GM23338 (cell line): ENCODE results near the gene FAM114A2. TPM values are rescaled to one million over a fixed set of nuclear protein-coding genes. Genes with fewer than 3 reads are reported as not detected.

Experiments
- ATAC-seq: fragments of 200-7000 bp; cut with Tn5 transposase; 3 replicates; pipeline ENCODE4 v1.9.1; 2020
- DNase-seq: peaks from one replicate; pipeline ENCODE4 v3.0.0-alpha.2; 2015; ENCODE audit warnings: low spot score
- H2AFZ ChIP-seq: fragments of 200-600 bp; sonication (generic); 2 replicates; pipeline ENCODE4 v1.8.0; 2016; ENCODE audit warnings: antibody characterized with exemption, mild to moderate bottlenecking, moderate library complexity
- H3F3A ChIP-seq: fragments of 200-600 bp; sonication (generic); replicated peaks from 2 replicates; pipeline ENCODE4 v1.8.0; 2017; ENCODE audit warnings: antibody characterized with exemption, mixed run types, low read depth
- H3K27ac ChIP-seq: fragments of 200-600 bp; sonication (generic); 2 replicates; pipeline ENCODE4 v1.6.1; 2016; ENCODE audit warnings: low read depth
- H3K27me3 ChIP-seq: fragments of 200-600 bp; sonication (generic); 2 replicates; pipeline ENCODE4 v1.8.0; 2016; ENCODE audit warnings: mild to moderate bottlenecking, mixed run types, moderate library complexity; ENCODE audit not compliant: insufficient read depth
- H3K36me3 ChIP-seq: fragments of 200-600 bp; sonication (generic); 2 replicates; pipeline ENCODE4 v1.8.0; 2016; ENCODE audit warnings: mild to moderate bottlenecking; ENCODE audit not compliant: insufficient read depth
- H3K4me1 ChIP-seq: fragments of 200-600 bp; sonication (generic); 2 replicates; pipeline ENCODE4 v1.8.0; 2016; ENCODE audit warnings: mild to moderate bottlenecking, moderate library complexity; ENCODE audit not compliant: insufficient read depth
- H3K4me2 ChIP-seq: fragments of 200-600 bp; sonication (generic); 2 replicates; pipeline ENCODE4 v1.7.1; 2017; ENCODE audit warnings: mixed run types
- H3K4me3 ChIP-seq: fragments of 200-600 bp; sonication (generic); 2 replicates; pipeline ENCODE4 v1.6.1; 2016; ENCODE audit warnings: mixed run types
- H3K79me2 ChIP-seq: fragments of 200-600 bp; sonication (generic); replicated peaks from 2 replicates; pipeline ENCODE4 v1.8.0; 2017; ENCODE audit warnings: mild to moderate bottlenecking; ENCODE audit not compliant: insufficient read depth
- H3K9me2 ChIP-seq: fragments of 200-600 bp; sonication (generic); 2 replicates; pipeline ENCODE4 v1.8.0; 2017; ENCODE audit not compliant: insufficient read depth
- H4K20me1 ChIP-seq: fragments of 200-600 bp; sonication (generic); replicated peaks from 2 replicates; pipeline ENCODE4 v1.8.0; 2017; ENCODE audit warnings: mild to moderate bottlenecking; ENCODE audit not compliant: insufficient read depth
- H3K27ac Mint-ChIP-seq: 2 replicates; pipeline ENCODE4 v1.8.0; 2020; ENCODE audit warnings: inconsistent platforms, mild to moderate bottlenecking, moderate library complexity, mixed read lengths
- H3K27me3 Mint-ChIP-seq: 3 replicates; pipeline ENCODE4 v1.8.0; 2022; ENCODE audit warnings: low read depth, mild to moderate bottlenecking, moderate library complexity, mixed read lengths, inconsistent platforms; ENCODE audit not compliant: insufficient read depth, poor library complexity
- H3K36me3 Mint-ChIP-seq: 3 replicates; pipeline ENCODE4 v1.8.0; 2021; ENCODE audit warnings: low read depth, mild to moderate bottlenecking, inconsistent platforms, moderate library complexity, mixed read lengths
- H3K4me1 Mint-ChIP-seq: 3 replicates; pipeline ENCODE4 v1.8.0; 2020; ENCODE audit warnings: mild to moderate bottlenecking, inconsistent platforms, mixed read lengths
- H3K4me3 Mint-ChIP-seq: 3 replicates; pipeline ENCODE4 v1.8.0; 2021; ENCODE audit warnings: moderate library complexity, mild to moderate bottlenecking, inconsistent platforms, mixed read lengths
- H3K9me3 Mint-ChIP-seq: 3 replicates; pipeline ENCODE4 v1.8.0; 2020; ENCODE audit warnings: moderate library complexity, mild to moderate bottlenecking, inconsistent platforms, mixed read lengths
- CREB1 ChIP-seq: fragments of 250-450 bp; sonication (Bioruptor Pico); IDR thresholded peaks from 2 replicates; pipeline ENCODE4 v1.5.0; 2020; ENCODE audit warnings: low read depth, mild to moderate bottlenecking, moderate library complexity
- EZH2 ChIP-seq: fragments of 200-600 bp; sonication (generic); IDR thresholded peaks from one replicate; pipeline ENCODE4 v1.8.0; 2017; ENCODE audit warnings: antibody characterized with exemption, mild to moderate bottlenecking, low read depth; ENCODE audit not compliant: unreplicated experiment
- EZH2phosphoT487 ChIP-seq: fragments of 200-600 bp; sonication (generic); IDR thresholded peaks from one replicate; pipeline ENCODE4 v1.8.1; 2018; ENCODE audit warnings: antibody characterized with exemption; ENCODE audit not compliant: unreplicated experiment
- JUNB ChIP-seq: IDR thresholded peaks from one replicate; pipeline ENCODE4 v1.6.1; 2016; ENCODE audit warnings: antibody characterized with exemption; ENCODE audit not compliant: unreplicated experiment
- NANOG ChIP-seq: IDR thresholded peaks from 2 replicates; pipeline ENCODE4 v1.6.1; 2016; ENCODE audit warnings: antibody characterized with exemption, borderline replicate concordance
- POLR2AphosphoS5 ChIP-seq: IDR thresholded peaks from 2 replicates; pipeline ENCODE4 v1.6.1; 2016; ENCODE audit warnings: antibody characterized with exemption, low read depth
- STAT1 ChIP-seq: IDR thresholded peaks from one replicate; pipeline ENCODE4 v1.6.1; 2016; ENCODE audit warnings: antibody characterized with exemption; ENCODE audit not compliant: unreplicated experiment
- ZNF114 ChIP-seq: fragments of 250-450 bp; sonication (Bioruptor Pico); IDR thresholded peaks from 2 replicates; pipeline ENCODE4 v1.5.0; 2020; ENCODE audit warnings: mild to moderate bottlenecking, moderate library complexity
- ZNF331 ChIP-seq: fragments of 250-450 bp; sonication (Bioruptor Pico); IDR thresholded peaks from 2 replicates; pipeline ENCODE4 v1.5.0; 2020; ENCODE audit warnings: low read depth, mild to moderate bottlenecking, moderate library complexity
- polyA plus RNA-seq: library from polyadenylated mRNA; unstranded; fragments of >200 nt; fragmentation: Nextera tagmentation; extraction: Ambion mirVana; gene quantifications from 2 replicates; pipeline ENCODE4 v1.2.1, GENCODE V29; 2016
- total RNA-seq: library from RNA; depleted of rRNA; stranded (reverse); fragments of >200 nt; shearing (Covaris generic); gene quantifications from 2 replicates; pipeline ENCODE4 v1.2.3, GENCODE V29; 2014
- TF ChIP-seq, protein P1 (sequence below): fragments of 250-450 bp; sonication (Bioruptor Pico); IDR thresholded peaks from 2 replicates; pipeline ENCODE4 v1.5.0; 2020; ENCODE audit warnings: mild to moderate bottlenecking, moderate library complexity
- TF ChIP-seq, protein P2 (sequence below): IDR thresholded peaks from one replicate; pipeline ENCODE4 v1.6.1; 2018; ENCODE audit warnings: antibody characterized with exemption; ENCODE audit not compliant: unreplicated experiment
- TF ChIP-seq, protein P3 (sequence below), 2 experiments: fragments of 200-600 bp in 1 of 2; sonication (generic) in 1 of 2; conservative IDR thresholded peaks; 2 replicates each; pipeline versions ENCODE4 v1.5.1 to v1.6.1; 2016 to 2017; ENCODE audit warnings: antibody characterized with exemption in 2 of 2, low read depth in 2 of 2, mild to moderate bottlenecking in 2 of 2, moderate library complexity in 1 of 2
- TF ChIP-seq, protein P4 (sequence below): IDR thresholded peaks from 2 replicates; pipeline ENCODE4 v1.6.1; 2016; ENCODE audit warnings: antibody characterized with exemption

FAM114A2 gene
- total and polyA plus RNA-seq, 2 experiments from 2014 or later = 4.9 to 5.8 TPM

DNA sequence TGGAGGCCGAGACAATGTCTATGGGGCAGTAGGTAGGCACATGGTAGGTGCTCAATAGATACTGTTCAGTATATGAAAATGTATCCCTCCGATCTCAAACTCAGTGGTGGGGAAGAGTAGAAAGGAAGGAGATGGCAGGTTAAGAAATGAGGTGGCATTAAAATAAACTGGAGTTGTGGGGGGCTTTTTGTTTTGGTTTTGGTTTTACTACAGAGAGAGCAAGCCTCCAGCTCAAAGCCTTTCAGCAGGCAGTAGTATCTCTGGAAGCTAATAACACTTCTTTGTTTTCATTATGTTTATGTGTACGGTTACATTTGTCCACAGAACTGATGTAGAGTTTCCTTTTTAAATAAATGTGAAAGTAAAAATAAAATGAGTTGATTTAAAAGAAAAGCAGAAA lies 8.6 kb upstream of the FAM114A2 start:
- no peaks in the 10 kb centered on the region for H3K27me3 ChIP-seq
- no peak overlapping the region for H3K4me3 Mint-ChIP-seq
- H3F3A ChIP-seq = no peaks in the 10 kb centered on the region
- H3K36me3 Mint-ChIP-seq = no peaks in the 10 kb centered on the region
- no peak for ATAC-seq
- no peak overlapping the region for H3K27ac ChIP-seq
- TF ChIP-seq, protein P1, sequence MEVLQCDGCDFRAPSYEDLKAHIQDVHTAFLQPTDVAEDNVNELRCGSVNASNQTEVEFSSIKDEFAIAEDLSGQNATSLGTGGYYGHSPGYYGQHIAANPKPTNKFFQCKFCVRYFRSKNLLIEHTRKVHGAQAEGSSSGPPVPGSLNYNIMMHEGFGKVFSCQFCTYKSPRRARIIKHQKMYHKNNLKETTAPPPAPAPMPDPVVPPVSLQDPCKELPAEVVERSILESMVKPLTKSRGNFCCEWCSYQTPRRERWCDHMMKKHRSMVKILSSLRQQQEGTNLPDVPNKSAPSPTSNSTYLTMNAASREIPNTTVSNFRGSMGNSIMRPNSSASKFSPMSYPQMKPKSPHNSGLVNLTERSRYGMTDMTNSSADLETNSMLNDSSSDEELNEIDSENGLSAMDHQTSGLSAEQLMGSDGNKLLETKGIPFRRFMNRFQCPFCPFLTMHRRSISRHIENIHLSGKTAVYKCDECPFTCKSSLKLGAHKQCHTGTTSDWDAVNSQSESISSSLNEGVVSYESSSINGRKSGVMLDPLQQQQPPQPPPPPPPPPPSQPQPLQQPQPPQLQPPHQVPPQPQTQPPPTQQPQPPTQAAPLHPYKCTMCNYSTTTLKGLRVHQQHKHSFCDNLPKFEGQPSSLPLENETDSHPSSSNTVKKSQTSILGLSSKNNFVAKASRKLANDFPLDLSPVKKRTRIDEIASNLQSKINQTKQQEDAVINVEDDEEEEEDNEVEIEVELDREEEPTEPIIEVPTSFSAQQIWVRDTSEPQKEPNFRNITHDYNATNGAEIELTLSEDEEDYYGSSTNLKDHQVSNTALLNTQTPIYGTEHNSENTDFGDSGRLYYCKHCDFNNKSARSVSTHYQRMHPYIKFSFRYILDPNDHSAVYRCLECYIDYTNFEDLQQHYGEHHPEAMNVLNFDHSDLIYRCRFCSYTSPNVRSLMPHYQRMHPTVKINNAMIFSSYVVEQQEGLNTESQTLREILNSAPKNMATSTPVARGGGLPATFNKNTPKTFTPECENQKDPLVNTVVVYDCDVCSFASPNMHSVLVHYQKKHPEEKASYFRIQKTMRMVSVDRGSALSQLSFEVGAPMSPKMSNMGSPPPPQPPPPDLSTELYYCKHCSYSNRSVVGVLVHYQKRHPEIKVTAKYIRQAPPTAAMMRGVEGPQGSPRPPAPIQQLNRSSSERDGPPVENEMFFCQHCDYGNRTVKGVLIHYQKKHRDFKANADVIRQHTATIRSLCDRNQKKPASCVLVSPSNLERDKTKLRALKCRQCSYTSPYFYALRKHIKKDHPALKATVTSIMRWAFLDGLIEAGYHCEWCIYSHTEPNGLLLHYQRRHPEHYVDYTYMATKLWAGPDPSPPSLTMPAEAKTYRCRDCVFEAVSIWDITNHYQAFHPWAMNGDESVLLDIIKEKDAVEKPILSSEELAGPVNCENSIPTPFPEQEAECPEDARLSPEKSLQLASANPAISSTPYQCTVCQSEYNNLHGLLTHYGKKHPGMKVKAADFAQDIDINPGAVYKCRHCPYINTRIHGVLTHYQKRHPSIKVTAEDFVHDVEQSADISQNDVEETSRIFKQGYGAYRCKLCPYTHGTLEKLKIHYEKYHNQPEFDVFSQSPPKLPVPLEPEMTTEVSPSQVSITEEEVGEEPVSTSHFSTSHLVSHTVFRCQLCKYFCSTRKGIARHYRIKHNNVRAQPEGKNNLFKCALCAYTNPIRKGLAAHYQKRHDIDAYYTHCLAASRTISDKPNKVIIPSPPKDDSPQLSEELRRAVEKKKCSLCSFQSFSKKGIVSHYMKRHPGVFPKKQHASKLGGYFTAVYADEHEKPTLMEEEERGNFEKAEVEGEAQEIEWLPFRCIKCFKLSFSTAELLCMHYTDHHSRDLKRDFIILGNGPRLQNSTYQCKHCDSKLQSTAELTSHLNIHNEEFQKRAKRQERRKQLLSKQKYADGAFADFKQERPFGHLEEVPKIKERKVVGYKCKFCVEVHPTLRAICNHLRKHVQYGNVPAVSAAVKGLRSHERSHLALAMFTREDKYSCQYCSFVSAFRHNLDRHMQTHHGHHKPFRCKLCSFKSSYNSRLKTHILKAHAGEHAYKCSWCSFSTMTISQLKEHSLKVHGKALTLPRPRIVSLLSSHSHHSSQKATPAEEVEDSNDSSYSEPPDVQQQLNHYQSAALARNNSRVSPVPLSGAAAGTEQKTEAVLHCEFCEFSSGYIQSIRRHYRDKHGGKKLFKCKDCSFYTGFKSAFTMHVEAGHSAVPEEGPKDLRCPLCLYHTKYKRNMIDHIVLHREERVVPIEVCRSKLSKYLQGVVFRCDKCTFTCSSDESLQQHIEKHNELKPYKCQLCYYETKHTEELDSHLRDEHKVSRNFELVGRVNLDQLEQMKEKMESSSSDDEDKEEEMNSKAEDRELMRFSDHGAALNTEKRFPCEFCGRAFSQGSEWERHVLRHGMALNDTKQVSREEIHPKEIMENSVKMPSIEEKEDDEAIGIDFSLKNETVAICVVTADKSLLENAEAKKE (CRISPR knock-in tag) = no peak
- TF ChIP-seq, protein P2, sequence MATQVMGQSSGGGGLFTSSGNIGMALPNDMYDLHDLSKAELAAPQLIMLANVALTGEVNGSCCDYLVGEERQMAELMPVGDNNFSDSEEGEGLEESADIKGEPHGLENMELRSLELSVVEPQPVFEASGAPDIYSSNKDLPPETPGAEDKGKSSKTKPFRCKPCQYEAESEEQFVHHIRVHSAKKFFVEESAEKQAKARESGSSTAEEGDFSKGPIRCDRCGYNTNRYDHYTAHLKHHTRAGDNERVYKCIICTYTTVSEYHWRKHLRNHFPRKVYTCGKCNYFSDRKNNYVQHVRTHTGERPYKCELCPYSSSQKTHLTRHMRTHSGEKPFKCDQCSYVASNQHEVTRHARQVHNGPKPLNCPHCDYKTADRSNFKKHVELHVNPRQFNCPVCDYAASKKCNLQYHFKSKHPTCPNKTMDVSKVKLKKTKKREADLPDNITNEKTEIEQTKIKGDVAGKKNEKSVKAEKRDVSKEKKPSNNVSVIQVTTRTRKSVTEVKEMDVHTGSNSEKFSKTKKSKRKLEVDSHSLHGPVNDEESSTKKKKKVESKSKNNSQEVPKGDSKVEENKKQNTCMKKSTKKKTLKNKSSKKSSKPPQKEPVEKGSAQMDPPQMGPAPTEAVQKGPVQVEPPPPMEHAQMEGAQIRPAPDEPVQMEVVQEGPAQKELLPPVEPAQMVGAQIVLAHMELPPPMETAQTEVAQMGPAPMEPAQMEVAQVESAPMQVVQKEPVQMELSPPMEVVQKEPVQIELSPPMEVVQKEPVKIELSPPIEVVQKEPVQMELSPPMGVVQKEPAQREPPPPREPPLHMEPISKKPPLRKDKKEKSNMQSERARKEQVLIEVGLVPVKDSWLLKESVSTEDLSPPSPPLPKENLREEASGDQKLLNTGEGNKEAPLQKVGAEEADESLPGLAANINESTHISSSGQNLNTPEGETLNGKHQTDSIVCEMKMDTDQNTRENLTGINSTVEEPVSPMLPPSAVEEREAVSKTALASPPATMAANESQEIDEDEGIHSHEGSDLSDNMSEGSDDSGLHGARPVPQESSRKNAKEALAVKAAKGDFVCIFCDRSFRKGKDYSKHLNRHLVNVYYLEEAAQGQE = no peak
- TF ChIP-seq POLR2AphosphoS5 (no peak), NANOG (no peak), ZNF331 (CRISPR knock-in tag) (no peak), CREB1 (CRISPR knock-in tag) (no peak), JUNB (no peak), ZNF114 (CRISPR knock-in tag) (no peak), EZH2 (no peak), EZH2phosphoT487 (no peak), STAT1 (no peak)
- TF ChIP-seq, protein P3, sequence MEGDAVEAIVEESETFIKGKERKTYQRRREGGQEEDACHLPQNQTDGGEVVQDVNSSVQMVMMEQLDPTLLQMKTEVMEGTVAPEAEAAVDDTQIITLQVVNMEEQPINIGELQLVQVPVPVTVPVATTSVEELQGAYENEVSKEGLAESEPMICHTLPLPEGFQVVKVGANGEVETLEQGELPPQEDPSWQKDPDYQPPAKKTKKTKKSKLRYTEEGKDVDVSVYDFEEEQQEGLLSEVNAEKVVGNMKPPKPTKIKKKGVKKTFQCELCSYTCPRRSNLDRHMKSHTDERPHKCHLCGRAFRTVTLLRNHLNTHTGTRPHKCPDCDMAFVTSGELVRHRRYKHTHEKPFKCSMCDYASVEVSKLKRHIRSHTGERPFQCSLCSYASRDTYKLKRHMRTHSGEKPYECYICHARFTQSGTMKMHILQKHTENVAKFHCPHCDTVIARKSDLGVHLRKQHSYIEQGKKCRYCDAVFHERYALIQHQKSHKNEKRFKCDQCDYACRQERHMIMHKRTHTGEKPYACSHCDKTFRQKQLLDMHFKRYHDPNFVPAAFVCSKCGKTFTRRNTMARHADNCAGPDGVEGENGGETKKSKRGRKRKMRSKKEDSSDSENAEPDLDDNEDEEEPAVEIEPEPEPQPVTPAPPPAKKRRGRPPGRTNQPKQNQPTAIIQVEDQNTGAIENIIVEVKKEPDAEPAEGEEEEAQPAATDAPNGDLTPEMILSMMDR (conservative IDR thresholded peaks at IDR 0.05; ENCODE audit: low read depth in 2 of 2) = no peak
- TF ChIP-seq, protein P4, sequence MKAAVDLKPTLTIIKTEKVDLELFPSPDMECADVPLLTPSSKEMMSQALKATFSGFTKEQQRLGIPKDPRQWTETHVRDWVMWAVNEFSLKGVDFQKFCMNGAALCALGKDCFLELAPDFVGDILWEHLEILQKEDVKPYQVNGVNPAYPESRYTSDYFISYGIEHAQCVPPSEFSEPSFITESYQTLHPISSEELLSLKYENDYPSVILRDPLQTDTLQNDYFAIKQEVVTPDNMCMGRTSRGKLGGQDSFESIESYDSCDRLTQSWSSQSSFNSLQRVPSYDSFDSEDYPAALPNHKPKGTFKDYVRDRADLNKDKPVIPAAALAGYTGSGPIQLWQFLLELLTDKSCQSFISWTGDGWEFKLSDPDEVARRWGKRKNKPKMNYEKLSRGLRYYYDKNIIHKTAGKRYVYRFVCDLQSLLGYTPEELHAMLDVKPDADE = no peak
- no peaks in the 10 kb centered on the region for H3K9me2 ChIP-seq
- H3K27ac Mint-ChIP-seq = no peak overlapping the region
- no peak for DNase-seq
- no peaks in the 10 kb centered on the region for H3K27me3 Mint-ChIP-seq
- H3K4me1 ChIP-seq = no peaks in the 10 kb centered on the region
- H3K4me2 ChIP-seq = no peak overlapping the region
- H3K9me3 Mint-ChIP-seq = no peaks in the 10 kb centered on the region
- H3K4me3 ChIP-seq = no peak overlapping the region
- peaks cover 9% of the 10 kb centered on the region; the same call in 1 of the 2 replicates for H3K79me2 ChIP-seq
- peaks cover 10% of the 10 kb centered on the region; the same call in 1 of the 2 replicates for H4K20me1 ChIP-seq
- H3K4me1 Mint-ChIP-seq = no peaks in the 10 kb centered on the region
- H2AFZ ChIP-seq = no peak overlapping the region
- H3K36me3 ChIP-seq = no peaks in the 10 kb centered on the region
